Keratinocyte (primary cell): ENCODE data around the gene IGFBP3.

ENCODE experiments used
- EZH2 ChIP-seq: IDR thresholded peaks from one replicate; pipeline ENCODE4 v1.6.1; 2012; ENCODE audit warnings: inconsistent platforms, mild to moderate bottlenecking, low read length, moderate library complexity
- TF ChIP-seq, protein P1 (sequence below), 3 experiments: IDR thresholded peaks in 1 of 3; conservative IDR thresholded peaks in 1 of 3; optimal IDR thresholded peaks in 1 of 3; 2 replicates in 2 of 3; 3 replicates in 1 of 3; pipeline versions ENCODE3 to v1.5.1; 2011; ENCODE audit warnings: low read length in 3 of 3, mild to moderate bottlenecking in 3 of 3, moderate library complexity in 2 of 3, control low read depth in 1 of 3, inconsistent platforms in 1 of 3; ENCODE audit not compliant: insufficient read depth in 2 of 3; ENCODE audit errors: extremely low read depth in 1 of 3

DNA sequence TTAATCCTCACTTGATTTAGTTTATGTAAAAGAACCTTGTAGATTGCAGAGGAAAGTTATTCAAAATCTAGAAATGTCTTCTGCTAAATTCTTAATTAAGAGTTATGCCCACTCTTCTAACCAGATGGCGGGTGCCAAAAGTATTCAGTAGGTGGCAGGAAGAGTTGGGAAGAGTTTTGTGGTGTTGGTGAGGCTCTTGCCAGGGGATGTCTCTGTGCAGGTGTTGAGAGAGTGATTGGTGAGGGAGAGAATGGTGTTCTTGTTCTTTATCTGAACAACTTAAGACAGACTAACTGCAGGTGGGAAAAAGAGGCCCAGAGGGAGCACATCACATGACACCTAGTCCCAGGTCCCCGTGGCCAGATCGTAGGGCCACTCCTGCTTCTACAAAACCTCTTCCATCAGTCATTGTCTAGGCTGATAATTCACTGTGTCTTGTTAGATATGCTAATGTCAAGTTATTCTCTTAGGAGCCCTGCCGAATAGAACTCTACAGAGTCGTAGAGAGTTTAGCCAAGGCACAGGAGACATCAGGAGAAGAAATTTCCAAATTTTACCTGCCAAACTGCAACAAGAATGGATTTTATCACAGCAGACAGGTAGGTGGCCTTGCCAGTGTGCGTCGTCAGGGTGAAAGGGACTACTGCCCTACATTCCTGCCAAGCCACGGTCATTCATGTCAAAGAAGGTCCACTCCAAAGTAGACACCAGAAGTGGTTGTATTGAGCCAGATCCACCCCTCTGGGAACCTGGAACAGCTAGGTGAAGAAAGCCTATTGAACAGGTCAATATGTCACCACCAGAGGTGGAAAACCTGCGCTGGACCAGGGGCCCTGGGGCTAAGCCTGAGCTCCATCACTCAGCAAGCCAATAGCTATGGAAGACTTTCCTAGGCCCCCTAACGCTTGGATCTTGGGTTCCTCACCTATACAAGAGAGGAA, 29.3 kb downstream of the IGFBP3 start:
- TF ChIP-seq, protein P1, sequence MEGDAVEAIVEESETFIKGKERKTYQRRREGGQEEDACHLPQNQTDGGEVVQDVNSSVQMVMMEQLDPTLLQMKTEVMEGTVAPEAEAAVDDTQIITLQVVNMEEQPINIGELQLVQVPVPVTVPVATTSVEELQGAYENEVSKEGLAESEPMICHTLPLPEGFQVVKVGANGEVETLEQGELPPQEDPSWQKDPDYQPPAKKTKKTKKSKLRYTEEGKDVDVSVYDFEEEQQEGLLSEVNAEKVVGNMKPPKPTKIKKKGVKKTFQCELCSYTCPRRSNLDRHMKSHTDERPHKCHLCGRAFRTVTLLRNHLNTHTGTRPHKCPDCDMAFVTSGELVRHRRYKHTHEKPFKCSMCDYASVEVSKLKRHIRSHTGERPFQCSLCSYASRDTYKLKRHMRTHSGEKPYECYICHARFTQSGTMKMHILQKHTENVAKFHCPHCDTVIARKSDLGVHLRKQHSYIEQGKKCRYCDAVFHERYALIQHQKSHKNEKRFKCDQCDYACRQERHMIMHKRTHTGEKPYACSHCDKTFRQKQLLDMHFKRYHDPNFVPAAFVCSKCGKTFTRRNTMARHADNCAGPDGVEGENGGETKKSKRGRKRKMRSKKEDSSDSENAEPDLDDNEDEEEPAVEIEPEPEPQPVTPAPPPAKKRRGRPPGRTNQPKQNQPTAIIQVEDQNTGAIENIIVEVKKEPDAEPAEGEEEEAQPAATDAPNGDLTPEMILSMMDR (optimal IDR thresholded peaks at IDR 0.05 in 1 of 3, IDR thresholded peaks at IDR 0.05 in 1 of 3, conservative IDR thresholded peaks at IDR 0.05 in 1 of 3; ENCODE audit: extremely low read depth in 1 of 3, insufficient read depth in 2 of 3, low read length in 3 of 3), result no peak
- no peak for TF ChIP-seq EZH2
